ENCODE measurements around the gene MRPL40.

DNA sequence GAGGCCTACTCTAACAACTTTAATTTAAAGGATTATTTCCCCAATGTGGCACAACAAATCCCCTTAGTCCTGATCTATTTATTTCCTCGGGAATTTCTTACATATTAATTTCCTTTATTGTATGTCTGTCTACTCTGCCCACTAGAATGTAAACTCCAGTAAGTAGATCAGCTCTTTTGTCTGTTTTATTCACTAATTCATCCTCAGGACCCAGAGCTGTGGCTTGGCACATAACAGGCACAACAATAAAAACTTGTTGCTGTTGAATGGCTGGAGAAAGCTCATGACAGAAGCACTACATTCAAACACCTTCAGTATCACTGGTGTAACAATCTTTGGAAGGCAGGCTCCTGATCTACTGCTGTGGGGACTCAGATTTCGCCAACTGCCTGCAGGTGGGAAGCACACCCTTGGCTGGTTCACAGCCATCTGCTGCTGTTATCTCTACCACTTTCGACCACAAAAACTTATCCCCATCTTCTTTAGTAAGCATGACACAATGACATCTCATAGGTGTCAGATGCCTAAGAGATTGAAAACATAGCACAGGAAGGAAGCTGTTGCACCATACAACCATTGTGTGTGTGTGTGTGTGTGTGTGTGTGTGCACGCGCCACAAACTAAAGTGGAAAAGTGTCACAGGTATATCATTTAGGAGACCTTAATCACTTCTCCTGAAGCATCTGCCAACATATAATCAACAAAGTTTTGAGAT, 12.7 kb upstream of the MRPL40 start:
- TF ChIP-seq, protein P1, sequence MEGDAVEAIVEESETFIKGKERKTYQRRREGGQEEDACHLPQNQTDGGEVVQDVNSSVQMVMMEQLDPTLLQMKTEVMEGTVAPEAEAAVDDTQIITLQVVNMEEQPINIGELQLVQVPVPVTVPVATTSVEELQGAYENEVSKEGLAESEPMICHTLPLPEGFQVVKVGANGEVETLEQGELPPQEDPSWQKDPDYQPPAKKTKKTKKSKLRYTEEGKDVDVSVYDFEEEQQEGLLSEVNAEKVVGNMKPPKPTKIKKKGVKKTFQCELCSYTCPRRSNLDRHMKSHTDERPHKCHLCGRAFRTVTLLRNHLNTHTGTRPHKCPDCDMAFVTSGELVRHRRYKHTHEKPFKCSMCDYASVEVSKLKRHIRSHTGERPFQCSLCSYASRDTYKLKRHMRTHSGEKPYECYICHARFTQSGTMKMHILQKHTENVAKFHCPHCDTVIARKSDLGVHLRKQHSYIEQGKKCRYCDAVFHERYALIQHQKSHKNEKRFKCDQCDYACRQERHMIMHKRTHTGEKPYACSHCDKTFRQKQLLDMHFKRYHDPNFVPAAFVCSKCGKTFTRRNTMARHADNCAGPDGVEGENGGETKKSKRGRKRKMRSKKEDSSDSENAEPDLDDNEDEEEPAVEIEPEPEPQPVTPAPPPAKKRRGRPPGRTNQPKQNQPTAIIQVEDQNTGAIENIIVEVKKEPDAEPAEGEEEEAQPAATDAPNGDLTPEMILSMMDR (IDR thresholded peaks at IDR 0.05; ENCODE audit: low read depth, low read length) = no peak
- no peak for TF ChIP-seq POLR2A (IDR thresholded peaks at IDR 0.05; ENCODE audit: extremely low read depth, insufficient read length)
